ENCODE measurements around the gene ROCK2. TPM values are rescaled to one million over a fixed set of nuclear protein-coding genes. Genes with fewer than 3 reads are reported as not detected.

Gene ROCK2
- 10 to 100 TPM; 16.1 to 31.0 TPM for total RNA-seq
- 1 to 10 TPM; 5.3 to 8.3 TPM for polyA plus RNA-seq

DNA sequence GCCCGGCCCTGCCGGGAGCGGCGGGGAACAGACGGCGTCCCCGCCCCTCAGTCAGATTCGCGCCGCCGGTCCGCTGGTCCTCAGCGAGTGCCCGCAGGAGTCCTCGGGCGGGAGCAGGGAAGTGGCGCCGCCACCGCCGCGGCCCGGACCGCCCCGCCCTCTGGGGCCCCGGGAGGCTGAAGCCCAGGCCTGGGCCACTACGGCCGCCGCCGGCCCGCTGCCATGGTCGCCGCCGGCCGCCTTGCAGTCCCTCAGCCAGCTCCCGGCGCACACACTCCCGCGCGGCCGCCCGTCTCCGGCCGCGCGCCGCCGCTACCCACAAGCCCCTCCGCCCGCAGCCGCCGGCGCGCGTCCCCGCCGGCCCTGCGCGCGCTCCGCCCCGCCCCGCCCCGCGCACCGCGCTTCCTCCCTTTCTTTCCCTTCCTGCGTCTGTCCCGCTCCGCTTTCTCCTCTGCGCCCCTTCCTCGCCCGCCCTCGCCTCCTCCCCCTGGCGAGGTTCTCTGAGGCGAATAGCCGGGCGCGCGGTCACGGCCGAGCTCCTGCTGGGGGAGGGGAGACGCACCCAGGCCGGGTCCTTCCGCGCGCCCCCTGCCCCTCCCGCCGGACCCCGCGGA, at the start of gene ROCK2:
TSS of gene ROCK2 (minus strand) at position 295 of the 614 bp plus-strand sequence. CDS start 500 bp downstream, outside the sequence.
- whole genome bisulfite sequencing: under 1% methylated on average over 90 of the region's 90 CpGs

More for the DNA sequence above, at the start of gene ROCK2:
- H3K4me1 ChIP-seq (ENCODE audit: control insufficient read depth in 4 of 4, insufficient read depth in 4 of 4, low read length in 3 of 4): peaks cover 4 to 54% (median 34%) of the 10 kb centered on the region in 4 donors
- H3K27me3 ChIP-seq (ENCODE audit: control insufficient read depth in 4 of 4, insufficient read depth in 4 of 4, low read length in 3 of 4): no peaks in the 10 kb centered on the region
- peak within 1 kb of the TSS; percentile 80 to 99 (median 96) for H3K4me3 ChIP-seq (ENCODE audit: low read depth in 1 of 3, low read length in 3 of 3)
- TF ChIP-seq, protein P1, sequence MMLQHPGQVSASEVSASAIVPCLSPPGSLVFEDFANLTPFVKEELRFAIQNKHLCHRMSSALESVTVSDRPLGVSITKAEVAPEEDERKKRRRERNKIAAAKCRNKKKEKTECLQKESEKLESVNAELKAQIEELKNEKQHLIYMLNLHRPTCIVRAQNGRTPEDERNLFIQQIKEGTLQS (IDR thresholded peaks at IDR 0.05): no peak
- TF ChIP-seq EGR1 (IDR thresholded peaks at IDR 0.05; ENCODE audit: low read depth in 2 of 2) (no peak), SP1 (IDR thresholded peaks at IDR 0.05) (peak; percentile 34), HNF4A (conservative IDR thresholded peaks at IDR 0.05) (no peak), RAD21 (IDR thresholded peaks at IDR 0.05) (peak in 1 of 2 donors; percentile 36), GABPA (IDR thresholded peaks at IDR 0.05 in 1 of 2, conservative IDR thresholded peaks at IDR 0.05 in 1 of 2) (no peak), NR2F2 (IDR thresholded peaks at IDR 0.05) (no peak), FOXA2 (IDR thresholded peaks at IDR 0.05) (no peak), YY1 (IDR thresholded peaks at IDR 0.05) (peak; percentile 3), FOXA1 (IDR thresholded peaks at IDR 0.05) (no peak), TAF1 (conservative IDR thresholded peaks at IDR 0.05) (no peak), HNF4G (IDR thresholded peaks at IDR 0.05) (no peak), RXRA (IDR thresholded peaks at IDR 0.05) (peak; percentile 57 to 81), JUND (IDR thresholded peaks at IDR 0.05) (no peak)
- TF ChIP-seq, protein P2, sequence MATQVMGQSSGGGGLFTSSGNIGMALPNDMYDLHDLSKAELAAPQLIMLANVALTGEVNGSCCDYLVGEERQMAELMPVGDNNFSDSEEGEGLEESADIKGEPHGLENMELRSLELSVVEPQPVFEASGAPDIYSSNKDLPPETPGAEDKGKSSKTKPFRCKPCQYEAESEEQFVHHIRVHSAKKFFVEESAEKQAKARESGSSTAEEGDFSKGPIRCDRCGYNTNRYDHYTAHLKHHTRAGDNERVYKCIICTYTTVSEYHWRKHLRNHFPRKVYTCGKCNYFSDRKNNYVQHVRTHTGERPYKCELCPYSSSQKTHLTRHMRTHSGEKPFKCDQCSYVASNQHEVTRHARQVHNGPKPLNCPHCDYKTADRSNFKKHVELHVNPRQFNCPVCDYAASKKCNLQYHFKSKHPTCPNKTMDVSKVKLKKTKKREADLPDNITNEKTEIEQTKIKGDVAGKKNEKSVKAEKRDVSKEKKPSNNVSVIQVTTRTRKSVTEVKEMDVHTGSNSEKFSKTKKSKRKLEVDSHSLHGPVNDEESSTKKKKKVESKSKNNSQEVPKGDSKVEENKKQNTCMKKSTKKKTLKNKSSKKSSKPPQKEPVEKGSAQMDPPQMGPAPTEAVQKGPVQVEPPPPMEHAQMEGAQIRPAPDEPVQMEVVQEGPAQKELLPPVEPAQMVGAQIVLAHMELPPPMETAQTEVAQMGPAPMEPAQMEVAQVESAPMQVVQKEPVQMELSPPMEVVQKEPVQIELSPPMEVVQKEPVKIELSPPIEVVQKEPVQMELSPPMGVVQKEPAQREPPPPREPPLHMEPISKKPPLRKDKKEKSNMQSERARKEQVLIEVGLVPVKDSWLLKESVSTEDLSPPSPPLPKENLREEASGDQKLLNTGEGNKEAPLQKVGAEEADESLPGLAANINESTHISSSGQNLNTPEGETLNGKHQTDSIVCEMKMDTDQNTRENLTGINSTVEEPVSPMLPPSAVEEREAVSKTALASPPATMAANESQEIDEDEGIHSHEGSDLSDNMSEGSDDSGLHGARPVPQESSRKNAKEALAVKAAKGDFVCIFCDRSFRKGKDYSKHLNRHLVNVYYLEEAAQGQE (IDR thresholded peaks at IDR 0.05): no peak
- TF ChIP-seq, protein P3, sequence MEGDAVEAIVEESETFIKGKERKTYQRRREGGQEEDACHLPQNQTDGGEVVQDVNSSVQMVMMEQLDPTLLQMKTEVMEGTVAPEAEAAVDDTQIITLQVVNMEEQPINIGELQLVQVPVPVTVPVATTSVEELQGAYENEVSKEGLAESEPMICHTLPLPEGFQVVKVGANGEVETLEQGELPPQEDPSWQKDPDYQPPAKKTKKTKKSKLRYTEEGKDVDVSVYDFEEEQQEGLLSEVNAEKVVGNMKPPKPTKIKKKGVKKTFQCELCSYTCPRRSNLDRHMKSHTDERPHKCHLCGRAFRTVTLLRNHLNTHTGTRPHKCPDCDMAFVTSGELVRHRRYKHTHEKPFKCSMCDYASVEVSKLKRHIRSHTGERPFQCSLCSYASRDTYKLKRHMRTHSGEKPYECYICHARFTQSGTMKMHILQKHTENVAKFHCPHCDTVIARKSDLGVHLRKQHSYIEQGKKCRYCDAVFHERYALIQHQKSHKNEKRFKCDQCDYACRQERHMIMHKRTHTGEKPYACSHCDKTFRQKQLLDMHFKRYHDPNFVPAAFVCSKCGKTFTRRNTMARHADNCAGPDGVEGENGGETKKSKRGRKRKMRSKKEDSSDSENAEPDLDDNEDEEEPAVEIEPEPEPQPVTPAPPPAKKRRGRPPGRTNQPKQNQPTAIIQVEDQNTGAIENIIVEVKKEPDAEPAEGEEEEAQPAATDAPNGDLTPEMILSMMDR (IDR thresholded peaks at IDR 0.05; ENCODE audit: low read depth, low read length, missing input control): no peak
- TF ChIP-seq, protein P4, sequence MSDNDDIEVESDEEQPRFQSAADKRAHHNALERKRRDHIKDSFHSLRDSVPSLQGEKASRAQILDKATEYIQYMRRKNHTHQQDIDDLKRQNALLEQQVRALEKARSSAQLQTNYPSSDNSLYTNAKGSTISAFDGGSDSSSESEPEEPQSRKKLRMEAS (IDR thresholded peaks at IDR 0.05): no peak
- TF ChIP-seq, protein P5, sequence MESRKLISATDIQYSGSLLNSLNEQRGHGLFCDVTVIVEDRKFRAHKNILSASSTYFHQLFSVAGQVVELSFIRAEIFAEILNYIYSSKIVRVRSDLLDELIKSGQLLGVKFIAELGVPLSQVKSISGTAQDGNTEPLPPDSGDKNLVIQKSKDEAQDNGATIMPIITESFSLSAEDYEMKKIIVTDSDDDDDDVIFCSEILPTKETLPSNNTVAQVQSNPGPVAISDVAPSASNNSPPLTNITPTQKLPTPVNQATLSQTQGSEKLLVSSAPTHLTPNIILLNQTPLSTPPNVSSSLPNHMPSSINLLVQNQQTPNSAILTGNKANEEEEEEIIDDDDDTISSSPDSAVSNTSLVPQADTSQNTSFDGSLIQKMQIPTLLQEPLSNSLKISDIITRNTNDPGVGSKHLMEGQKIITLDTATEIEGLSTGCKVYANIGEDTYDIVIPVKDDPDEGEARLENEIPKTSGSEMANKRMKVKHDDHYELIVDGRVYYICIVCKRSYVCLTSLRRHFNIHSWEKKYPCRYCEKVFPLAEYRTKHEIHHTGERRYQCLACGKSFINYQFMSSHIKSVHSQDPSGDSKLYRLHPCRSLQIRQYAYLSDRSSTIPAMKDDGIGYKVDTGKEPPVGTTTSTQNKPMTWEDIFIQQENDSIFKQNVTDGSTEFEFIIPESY (IDR thresholded peaks at IDR 0.05): no peak
- DNase-seq (ENCODE audit: low spot score): peak; percentile 86
- H3K27ac ChIP-seq (ENCODE audit: low read depth in 1 of 2, low read length in 2 of 2): peak within 1 kb of the TSS; percentile 95 to 97
- H3K36me3 ChIP-seq (ENCODE audit: control insufficient read depth in 4 of 4, insufficient read depth in 3 of 4, low read depth in 1 of 4, low read length in 3 of 4): no peaks in the 10 kb centered on the region
- peak within 1 kb of the TSS; percentile 67 to 80 for H3K9ac ChIP-seq (ENCODE audit: low read depth in 1 of 2, low read length in 2 of 2)
- no peaks in the 10 kb centered on the region for H3K9me3 ChIP-seq (ENCODE audit: control insufficient read depth in 4 of 4, low read length in 3 of 4)
